ENCODE measurements around the gene CLEC9A. TPM values are rescaled to one million over a fixed set of nuclear protein-coding genes. Genes with fewer than 3 reads are reported as not detected.

CLEC9A gene
- total RNA-seq, 1 experiment from 2014 or later: not detected

Other genes starting within 250 kb of the CLEC9A start
- not detected for gene KLRF1, start 203.2 kb upstream of the CLEC9A start, total RNA-seq (2021; ENCODE audit: unreplicated experiment)
- gene CLEC2B, start 161.3 kb upstream of the CLEC9A start, total RNA-seq (2021; ENCODE audit: unreplicated experiment): not detected
- not detected for gene KLRF2, start 149.2 kb upstream of the CLEC9A start, total RNA-seq (2021; ENCODE audit: unreplicated experiment)
- not detected for gene CLEC2A, start 98.3 kb upstream of the CLEC9A start, total RNA-seq (2021; ENCODE audit: unreplicated experiment)
- gene CLEC12A, start 59.3 kb upstream of the CLEC9A start, total RNA-seq (2021; ENCODE audit: unreplicated experiment): not detected
- gene CLEC1B, start 31.6 kb upstream of the CLEC9A start, total RNA-seq (2021; ENCODE audit: unreplicated experiment): not detected
- gene CLEC12B, start 20.1 kb upstream of the CLEC9A start, total RNA-seq (2021; ENCODE audit: unreplicated experiment): not detected
- gene CLEC1A, start 68.3 kb downstream of the CLEC9A start, total RNA-seq (2021; ENCODE audit: unreplicated experiment): not detected
- gene CLEC7A, start 99.5 kb downstream of the CLEC9A start, total RNA-seq (2021; ENCODE audit: unreplicated experiment): not detected
- gene OLR1, start 141.4 kb downstream of the CLEC9A start, total RNA-seq (2021; ENCODE audit: unreplicated experiment): 0.12 TPM
- gene TMEM52B, start 148.3 kb downstream of the CLEC9A start, total RNA-seq (2021; ENCODE audit: unreplicated experiment): not detected
- gene GABARAPL1, start 182.2 kb downstream of the CLEC9A start, total RNA-seq (2021; ENCODE audit: unreplicated experiment): 35.5 TPM